Measurements from ENCODE around the gene ITPR1.

The ITPR1 gene

GRCh38 chr3:4880850-4881249 is 387.7 kb downstream of the ITPR1 start:
- no peak for DNase-seq

- no peak for DNase-seq
Measured at GRCh38 chr3:4882548-4882947, 389.4 kb downstream of the ITPR1 start.

- DNase-seq: no peak
Measured at GRCh38 chr3:4883011-4883410, 389.9 kb downstream of the ITPR1 start.

GRCh38 chr3:4884888-4885287 is 391.7 kb downstream of the ITPR1 start:
- DNase-seq: no peak

- DNase-seq: no peak
Measured at GRCh38 chr3:4885316-4885715, 392.2 kb downstream of the ITPR1 start.

GRCh38 chr3:4886448-4886847 is 393.3 kb downstream of the ITPR1 start:
- DNase-seq: no peak

GRCh38 chr3:4887177-4887576 is 394.0 kb downstream of the ITPR1 start:
- no peak for DNase-seq

- no peak for DNase-seq
Measured at GRCh38 chr3:4888913-4889846, 396.0 kb downstream of the ITPR1 start.

- no peak for DNase-seq
Measured at GRCh38 chr3:4889896-4890295, 396.7 kb downstream of the ITPR1 start.

- no peak for DNase-seq
Measured at GRCh38 chr3:4894891-4895530, 401.9 kb downstream of the ITPR1 start.

GRCh38 chr3:4895838-4896237 is 402.7 kb downstream of the ITPR1 start:
- no peak for DNase-seq
